SU-DHL-6 (cell line): ENCODE results near the gene E2F6.

ENCODE experiments used
- EZH2phosphoT487 ChIP-seq: fragments of 200-600 bp; sonication (generic), shearing (Covaris generic); conservative IDR thresholded peaks from 2 replicates; pipeline ENCODE4 v1.6.1; 2018; ENCODE audit warnings: mild to moderate bottlenecking, antibody characterized with exemption, low read length, moderate library complexity, mixed read lengths
- TF ChIP-seq, protein P1 (sequence below): fragments of 200-600 bp; sonication (generic); IDR thresholded peaks from one replicate; pipeline ENCODE4 v1.5.1; 2017; ENCODE audit warnings: antibody characterized with exemption, mild to moderate bottlenecking, low read length, moderate library complexity; ENCODE audit not compliant: insufficient read depth, poor library complexity, severe bottlenecking

- TF ChIP-seq, protein P1, sequence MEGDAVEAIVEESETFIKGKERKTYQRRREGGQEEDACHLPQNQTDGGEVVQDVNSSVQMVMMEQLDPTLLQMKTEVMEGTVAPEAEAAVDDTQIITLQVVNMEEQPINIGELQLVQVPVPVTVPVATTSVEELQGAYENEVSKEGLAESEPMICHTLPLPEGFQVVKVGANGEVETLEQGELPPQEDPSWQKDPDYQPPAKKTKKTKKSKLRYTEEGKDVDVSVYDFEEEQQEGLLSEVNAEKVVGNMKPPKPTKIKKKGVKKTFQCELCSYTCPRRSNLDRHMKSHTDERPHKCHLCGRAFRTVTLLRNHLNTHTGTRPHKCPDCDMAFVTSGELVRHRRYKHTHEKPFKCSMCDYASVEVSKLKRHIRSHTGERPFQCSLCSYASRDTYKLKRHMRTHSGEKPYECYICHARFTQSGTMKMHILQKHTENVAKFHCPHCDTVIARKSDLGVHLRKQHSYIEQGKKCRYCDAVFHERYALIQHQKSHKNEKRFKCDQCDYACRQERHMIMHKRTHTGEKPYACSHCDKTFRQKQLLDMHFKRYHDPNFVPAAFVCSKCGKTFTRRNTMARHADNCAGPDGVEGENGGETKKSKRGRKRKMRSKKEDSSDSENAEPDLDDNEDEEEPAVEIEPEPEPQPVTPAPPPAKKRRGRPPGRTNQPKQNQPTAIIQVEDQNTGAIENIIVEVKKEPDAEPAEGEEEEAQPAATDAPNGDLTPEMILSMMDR = no peak
- no peak for TF ChIP-seq EZH2phosphoT487
Observed at GRCh38 chr2:11488809-11489208, 22.8 kb upstream of the E2F6 start.
